Liver (tissue), 3 donors: ENCODE results near the gene MAPK8IP3.

ENCODE experiments used
- NR2F2 ChIP-seq: IDR thresholded peaks from 2 replicates; pipeline ENCODE4 v1.6.1; 2016; ENCODE audit warnings: antibody characterized with exemption
- TF ChIP-seq, protein P1 (sequence below): fragments of 150-350 bp; IDR thresholded peaks from 2 replicates; pipeline ENCODE4 v1.5.1; 2017; ENCODE audit warnings: improper control_type of control experiment, low read depth, low read length; ENCODE audit not compliant: missing input control
- donor health status: healthy.
- donor health status: healthy.

DNA sequence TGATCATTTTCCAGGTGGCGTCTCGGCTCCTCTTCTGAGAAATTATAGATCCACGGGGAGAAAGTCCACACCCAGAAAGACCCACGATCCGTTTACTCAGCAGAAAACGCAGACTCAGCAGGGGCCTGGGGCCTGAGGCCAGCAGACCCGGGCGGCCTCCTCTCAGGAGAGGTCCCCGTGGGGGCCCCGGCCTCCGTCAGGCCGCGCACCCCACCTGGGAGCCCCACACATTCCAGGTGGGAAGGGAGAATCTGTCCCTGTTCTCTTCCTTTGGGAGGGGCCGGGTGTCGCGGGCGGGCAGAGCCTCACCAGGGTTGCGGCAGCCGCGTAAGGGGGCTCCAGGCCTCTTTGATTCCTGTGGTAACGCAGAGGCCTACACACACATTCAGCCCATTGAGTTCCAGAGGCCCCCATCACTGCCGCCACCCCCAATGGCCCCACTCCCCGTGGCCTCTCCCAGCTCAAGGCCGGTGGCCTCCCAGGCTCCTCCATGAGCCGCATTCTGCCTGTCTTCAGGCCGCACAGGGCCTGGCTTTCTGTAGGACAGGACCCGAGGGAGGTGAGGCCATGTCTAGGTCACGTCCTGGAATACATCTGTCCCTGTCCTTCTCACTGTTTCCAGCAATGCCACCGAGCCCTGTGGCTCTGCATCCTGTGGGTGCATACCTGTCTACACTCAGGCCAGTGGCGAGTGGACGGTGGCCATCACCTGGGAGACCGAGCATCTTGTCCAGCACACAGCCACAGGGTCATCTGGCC, 89.1 kb downstream of the MAPK8IP3 start:
- no peak for TF ChIP-seq NR2F2
- TF ChIP-seq, protein P1, sequence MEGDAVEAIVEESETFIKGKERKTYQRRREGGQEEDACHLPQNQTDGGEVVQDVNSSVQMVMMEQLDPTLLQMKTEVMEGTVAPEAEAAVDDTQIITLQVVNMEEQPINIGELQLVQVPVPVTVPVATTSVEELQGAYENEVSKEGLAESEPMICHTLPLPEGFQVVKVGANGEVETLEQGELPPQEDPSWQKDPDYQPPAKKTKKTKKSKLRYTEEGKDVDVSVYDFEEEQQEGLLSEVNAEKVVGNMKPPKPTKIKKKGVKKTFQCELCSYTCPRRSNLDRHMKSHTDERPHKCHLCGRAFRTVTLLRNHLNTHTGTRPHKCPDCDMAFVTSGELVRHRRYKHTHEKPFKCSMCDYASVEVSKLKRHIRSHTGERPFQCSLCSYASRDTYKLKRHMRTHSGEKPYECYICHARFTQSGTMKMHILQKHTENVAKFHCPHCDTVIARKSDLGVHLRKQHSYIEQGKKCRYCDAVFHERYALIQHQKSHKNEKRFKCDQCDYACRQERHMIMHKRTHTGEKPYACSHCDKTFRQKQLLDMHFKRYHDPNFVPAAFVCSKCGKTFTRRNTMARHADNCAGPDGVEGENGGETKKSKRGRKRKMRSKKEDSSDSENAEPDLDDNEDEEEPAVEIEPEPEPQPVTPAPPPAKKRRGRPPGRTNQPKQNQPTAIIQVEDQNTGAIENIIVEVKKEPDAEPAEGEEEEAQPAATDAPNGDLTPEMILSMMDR: no peak
